Prostate gland (tissue), 2 donors: ENCODE data around the gene BAHD1. TPM values are rescaled to one million over a fixed set of nuclear protein-coding genes. Genes with fewer than 3 reads are reported as not detected.

ENCODE experiments used
- DNase-seq: peaks from one replicate; pipeline ENCODE4 v3.0.0-alpha.2; 2019; ENCODE audit warnings: low spot score
- H3K27ac ChIP-seq, 2 donors: fragments of 200-600 bp; sonication (generic); 2 replicates each; pipeline ENCODE4 v1.5.1; 2017 to 2019
- H3K27me3 ChIP-seq: fragments of 200-600 bp; sonication (generic); replicated peaks from 2 replicates; pipeline ENCODE4 v1.5.1; 2019; ENCODE audit not compliant: insufficient read depth
- H3K36me3 ChIP-seq, 2 donors: fragments of 200-600 bp; sonication (generic); 1 replicate in 1 of 2; 2 replicates in 1 of 2; pipeline versions ENCODE4 v1.5.1 to v1.8.1; 2017 to 2019
- H3K4me1 ChIP-seq: fragments of 200-600 bp; sonication (generic); replicated peaks from 2 replicates; pipeline ENCODE4 v1.5.1; 2019
- H3K4me3 ChIP-seq, 2 donors: fragments of 200-600 bp; sonication (generic); 2 replicates each; pipeline ENCODE4 v1.5.1; 2017 to 2019
- H3K9me3 ChIP-seq: fragments of 200-600 bp; sonication (generic); 2 replicates; pipeline ENCODE4 v1.5.1; 2017
- POLR2A ChIP-seq: fragments of 450-650 bp; IDR thresholded peaks from one replicate; pipeline ENCODE4 v1.6.1; 2016; ENCODE audit warnings: antibody characterized with exemption, mild to moderate bottlenecking
- POLR2AphosphoS5 ChIP-seq: sonication (generic); formaldehyde crosslinking; IDR thresholded peaks from one replicate; pipeline ENCODE4 v1.6.1; 2017; ENCODE audit warnings: antibody characterized with exemption
- WGBS: methylation state at CpG from one replicate; pipeline ENCODE4 v1.1.5; 2018; 5-methylcytosine and 5-hydroxymethylcytosine counted together
- intact Hi-C: fragments of 100-400 bp; cut with DNase I; formaldehyde crosslinking; loops from one replicate; pipeline ENCODE4 v1.14.2; 2022
- total RNA-seq, 2 donors: library from RNA; depleted of rRNA; stranded (reverse); fragments of >200 nt; gene quantifications; one replicate each; pipeline ENCODE4 v1.1.0, GENCODE V29; 2016
- TF ChIP-seq, protein P1 (sequence below), 4 experiments: fragments of 200-600 bp in 2 of 4; fragments of 450-650 bp in 2 of 4; sonication (generic) in 2 of 4; IDR thresholded peaks; 1 replicate in 3 of 4; 2 replicates in 1 of 4; pipeline ENCODE4 v1.5.1; 2016 to 2019; ENCODE audit warnings: antibody characterized with exemption in 4 of 4, mild to moderate bottlenecking in 2 of 4, moderate library complexity in 2 of 4

BAHD1 gene
- total RNA-seq, 2 donors from 2014 or later, result 17.0 to 39.4 TPM

DNA sequence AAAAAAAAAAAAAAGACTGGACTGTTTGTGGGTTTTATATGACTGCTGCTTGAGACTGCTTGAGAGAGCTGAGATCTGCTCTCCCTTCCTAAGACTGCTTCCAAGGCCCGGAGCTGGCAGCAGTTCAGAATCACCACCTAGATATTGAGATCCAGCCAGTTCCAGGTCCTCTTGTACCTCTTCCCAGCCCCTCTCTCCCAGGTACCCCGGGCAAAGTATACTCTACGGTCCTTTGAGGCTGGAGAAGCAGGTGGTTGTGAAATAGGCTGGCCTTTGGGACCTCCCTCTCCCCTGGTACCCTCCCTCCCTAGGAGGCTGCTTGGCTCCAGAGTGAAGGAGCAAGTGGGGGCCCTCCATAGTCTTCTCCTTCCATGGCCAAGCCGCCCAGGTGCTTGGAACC is 12.6 kb upstream of the BAHD1 start:
- no peaks in the 10 kb centered on the region for H3K4me1 ChIP-seq
- H3K36me3 ChIP-seq, result no peaks in the 10 kb centered on the region
- DNase-seq, result no peak
- H3K27me3 ChIP-seq, result no peaks in the 10 kb centered on the region
- intact Hi-C loops, result loop anchor here (10.0 kb wide), 1 partner anchor 383 kb away; no protein-coding TSS in a partner anchor
- no peaks in the 10 kb centered on the region for H3K9me3 ChIP-seq
- WGBS, result 89% methylated on average over 4 of the region's 4 CpGs
- TF ChIP-seq POLR2AphosphoS5 (no peak), POLR2A (no peak)
- TF ChIP-seq, protein P1, sequence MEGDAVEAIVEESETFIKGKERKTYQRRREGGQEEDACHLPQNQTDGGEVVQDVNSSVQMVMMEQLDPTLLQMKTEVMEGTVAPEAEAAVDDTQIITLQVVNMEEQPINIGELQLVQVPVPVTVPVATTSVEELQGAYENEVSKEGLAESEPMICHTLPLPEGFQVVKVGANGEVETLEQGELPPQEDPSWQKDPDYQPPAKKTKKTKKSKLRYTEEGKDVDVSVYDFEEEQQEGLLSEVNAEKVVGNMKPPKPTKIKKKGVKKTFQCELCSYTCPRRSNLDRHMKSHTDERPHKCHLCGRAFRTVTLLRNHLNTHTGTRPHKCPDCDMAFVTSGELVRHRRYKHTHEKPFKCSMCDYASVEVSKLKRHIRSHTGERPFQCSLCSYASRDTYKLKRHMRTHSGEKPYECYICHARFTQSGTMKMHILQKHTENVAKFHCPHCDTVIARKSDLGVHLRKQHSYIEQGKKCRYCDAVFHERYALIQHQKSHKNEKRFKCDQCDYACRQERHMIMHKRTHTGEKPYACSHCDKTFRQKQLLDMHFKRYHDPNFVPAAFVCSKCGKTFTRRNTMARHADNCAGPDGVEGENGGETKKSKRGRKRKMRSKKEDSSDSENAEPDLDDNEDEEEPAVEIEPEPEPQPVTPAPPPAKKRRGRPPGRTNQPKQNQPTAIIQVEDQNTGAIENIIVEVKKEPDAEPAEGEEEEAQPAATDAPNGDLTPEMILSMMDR (IDR thresholded peaks at IDR 0.05), result no peak
- H3K4me3 ChIP-seq, result no peak overlapping the region
- no peak overlapping the region for H3K27ac ChIP-seq

DNA sequence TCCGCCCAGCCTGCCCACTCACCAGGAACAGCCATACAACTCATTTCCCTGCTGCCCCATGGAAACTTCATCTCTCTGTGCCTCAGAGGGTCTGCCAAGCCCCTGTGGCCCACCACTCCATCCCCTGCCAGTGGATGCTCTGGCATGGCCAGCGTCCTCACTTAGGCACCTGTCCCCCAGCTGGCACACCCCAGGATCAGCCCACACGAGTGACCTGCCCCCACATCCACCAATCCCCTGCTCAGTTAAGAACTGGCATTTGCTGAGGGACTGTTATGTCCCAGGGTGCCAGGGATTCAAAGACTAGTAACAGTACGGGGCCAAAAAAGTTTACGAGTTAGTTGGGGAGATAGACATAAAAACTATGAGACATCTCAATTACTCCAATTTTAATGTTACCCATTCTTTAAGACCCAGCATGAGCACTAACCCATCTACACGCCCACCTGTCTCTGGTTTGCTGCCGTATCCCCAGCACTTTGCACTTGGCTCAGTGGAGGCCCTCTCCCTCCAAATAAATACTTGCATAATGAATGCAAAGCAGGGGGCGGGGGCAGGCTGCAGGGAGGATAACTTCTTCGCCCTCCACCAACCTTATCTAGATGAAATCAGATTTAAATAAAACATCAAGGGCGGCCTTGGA is 11.6 kb upstream of the BAHD1 start:
- WGBS, result 83% methylated on average over 10 of the region's 10 CpGs
- Histone ChIP-seq H3K9me3 (no peaks in the 10 kb centered on the region), H3K27ac (no peak overlapping the region), H3K36me3 (no peaks in the 10 kb centered on the region), H3K4me3 (no peak overlapping the region), H3K4me1 (no peaks in the 10 kb centered on the region), H3K27me3 (no peaks in the 10 kb centered on the region)
- DNase-seq, result no peak
- TF ChIP-seq, protein P1 (IDR thresholded peaks at IDR 0.05), result no peak
- no peak for TF ChIP-seq POLR2AphosphoS5
- TF ChIP-seq POLR2A, result no peak
- intact Hi-C loops, result loop anchor here (10.0 kb wide), 1 partner anchor 384 kb away; no protein-coding TSS in a partner anchor

DNA sequence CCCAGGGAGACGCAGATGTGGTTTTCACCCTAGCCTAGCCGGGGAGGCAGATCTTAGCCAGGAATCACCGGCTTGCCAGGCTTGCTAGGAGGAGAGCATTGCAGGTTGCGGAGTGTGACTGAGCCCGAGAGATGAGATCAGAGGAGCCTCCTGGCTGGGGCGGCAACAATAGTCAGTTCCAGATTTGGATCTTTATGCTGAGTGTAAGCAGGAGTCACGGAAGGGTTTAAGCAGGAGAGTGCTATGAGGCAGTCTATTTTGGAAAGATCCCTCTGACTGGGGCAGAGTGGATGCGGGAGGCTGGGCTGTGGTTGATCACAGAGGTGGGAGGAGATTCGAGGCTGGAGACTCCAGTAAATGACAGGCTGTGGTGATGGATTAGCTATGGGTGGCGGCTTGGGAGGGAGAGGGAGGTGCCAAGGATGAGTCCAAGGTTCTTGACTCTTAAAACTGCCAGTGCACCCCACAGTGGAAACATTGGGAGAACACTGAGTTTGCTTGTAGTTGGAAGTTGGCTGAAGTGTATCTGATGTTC is 10.4 kb upstream of the BAHD1 start:
- Histone ChIP-seq H3K27me3 (no peaks in the 10 kb centered on the region), H3K4me3 (no peak overlapping the region), H3K27ac (no peak overlapping the region), H3K4me1 (no peaks in the 10 kb centered on the region), H3K36me3 (no peaks in the 10 kb centered on the region), H3K9me3 (no peaks in the 10 kb centered on the region)
- DNase-seq, result no peak
- intact Hi-C loops, result no loop called here
- TF ChIP-seq, protein P1 (IDR thresholded peaks at IDR 0.05), result no peak
- no peak for TF ChIP-seq POLR2AphosphoS5
- TF ChIP-seq POLR2A, result no peak
- WGBS, result 73% methylated on average over 10 of the region's 10 CpGs

DNA sequence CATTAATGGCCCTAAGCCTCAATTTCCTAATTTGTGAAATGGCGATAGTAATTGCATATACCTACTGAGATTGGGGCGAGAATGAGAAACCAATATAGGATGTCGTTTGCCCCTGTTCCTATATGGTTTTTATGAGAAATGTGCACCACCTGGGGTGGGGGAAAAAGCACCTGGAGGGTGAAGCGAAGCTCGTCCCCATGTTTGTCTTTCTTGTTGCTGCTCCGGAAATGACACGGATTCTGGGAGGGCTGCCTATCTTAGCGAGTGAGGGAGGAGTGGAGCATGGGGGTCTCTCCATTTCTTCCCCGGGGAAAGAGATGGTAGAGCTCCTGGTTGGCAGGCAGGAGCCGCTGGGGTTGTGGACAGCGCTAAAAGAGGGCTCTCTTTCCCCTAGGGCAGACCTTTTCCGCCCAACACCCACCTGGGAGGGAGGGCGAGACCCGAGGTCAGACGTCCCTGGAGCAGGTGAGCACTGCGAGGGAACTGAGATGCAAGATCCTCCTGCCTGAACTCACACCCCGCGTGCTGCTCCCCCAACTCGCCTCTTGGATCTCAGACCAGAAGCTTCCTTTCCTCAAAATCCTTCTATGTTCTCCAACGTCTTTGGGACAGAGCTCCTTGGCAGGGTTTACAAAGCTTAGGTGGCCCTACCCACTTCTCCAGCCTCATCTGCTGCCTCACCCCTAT is 5.6 kb upstream of the BAHD1 start:
- no peaks in the 10 kb centered on the region for H3K36me3 ChIP-seq
- no peak for DNase-seq
- H3K27me3 ChIP-seq, result no peaks in the 10 kb centered on the region
- TF ChIP-seq POLR2AphosphoS5 (no peak), POLR2A (no peak)
- TF ChIP-seq, protein P1 (IDR thresholded peaks at IDR 0.05), result no peak
- H3K27ac ChIP-seq, result no peak overlapping the region
- no peaks in the 10 kb centered on the region for H3K4me1 ChIP-seq
- no peak overlapping the region for H3K4me3 ChIP-seq
- WGBS, result 47% methylated on average over 20 of the region's 20 CpGs
- intact Hi-C loops, result no loop called here
- H3K9me3 ChIP-seq, result no peaks in the 10 kb centered on the region
